HL-60 (cell line): Measurements from ENCODE around the gene HOXD11.

Experiments used
- DNase-seq, 2 experiments: peaks; one replicate each; pipeline ENCODE4 v3.0.0-alpha.2; 2010 to 2020; ENCODE audit warnings: low read depth in 1 of 2, low spot score in 1 of 2
- H3K27ac ChIP-seq: fragments of 250-450 bp; sonication (Bioruptor Pico); replicated peaks from 2 replicates; pipeline ENCODE4 v1.5.1; 2020; ENCODE audit warnings: mild to moderate bottlenecking, moderate library complexity
- H3K27me3 ChIP-seq: fragments of 250-450 bp; sonication (Bioruptor Pico); 2 replicates; pipeline ENCODE4 v1.5.1; 2021; ENCODE audit warnings: mild to moderate bottlenecking, moderate library complexity; ENCODE audit not compliant: insufficient read depth, poor library complexity, severe bottlenecking
- H3K4me3 ChIP-seq: replicated peaks from 2 replicates; pipeline ENCODE4 v1.5.1; 2011; ENCODE audit warnings: mild to moderate bottlenecking, control low read depth, low read length; ENCODE audit not compliant: insufficient read depth
- GABPA ChIP-seq: IDR thresholded peaks from 2 replicates; pipeline ENCODE4 v1.6.1; 2012; ENCODE audit warnings: low read depth
- POLR2AphosphoS5 ChIP-seq: IDR thresholded peaks from 2 replicates; pipeline ENCODE4 v1.6.1; 2012; ENCODE audit warnings: low read depth
- SPI1 ChIP-seq: IDR thresholded peaks from 2 replicates; pipeline ENCODE4 v1.6.1; 2012; ENCODE audit warnings: low read depth, mild to moderate bottlenecking, borderline replicate concordance
- TF ChIP-seq, protein P1 (sequence below): IDR thresholded peaks from 2 replicates; pipeline ENCODE4 v1.6.1; 2012; ENCODE audit warnings: low read depth; ENCODE audit not compliant: insufficient replicate concordance
- TF ChIP-seq, protein P2 (sequence below): IDR thresholded peaks from one replicate; pipeline ENCODE4 v1.5.1; 2011; ENCODE audit warnings: low read length, control low read depth, inconsistent platforms; ENCODE audit not compliant: insufficient read depth

HOXD11 gene

DNA sequence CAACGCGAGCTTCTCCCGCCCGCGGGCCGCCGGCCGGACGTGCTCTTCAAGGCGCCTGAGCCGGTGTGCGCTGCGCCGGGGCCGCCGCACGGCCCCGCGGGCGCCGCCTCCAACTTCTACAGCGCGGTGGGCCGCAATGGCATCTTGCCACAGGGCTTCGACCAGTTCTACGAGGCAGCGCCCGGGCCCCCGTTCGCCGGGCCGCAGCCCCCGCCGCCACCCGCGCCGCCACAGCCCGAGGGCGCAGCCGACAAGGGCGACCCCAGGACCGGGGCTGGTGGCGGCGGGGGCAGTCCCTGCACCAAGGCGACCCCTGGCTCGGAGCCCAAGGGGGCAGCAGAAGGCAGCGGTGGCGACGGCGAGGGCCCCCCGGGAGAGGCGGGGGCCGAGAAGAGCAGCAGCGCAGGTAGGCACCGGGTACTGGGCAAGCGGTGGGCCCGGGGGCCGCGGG is 676 bp downstream of the HOXD11 start:
- Histone ChIP-seq H3K27me3 (peaks cover 74% of the 10 kb centered on the region), H3K27ac (no peak overlapping the region), H3K4me3 (no peak overlapping the region)
- no peak for TF ChIP-seq GABPA
- no peak for TF ChIP-seq SPI1
- TF ChIP-seq, protein P1, sequence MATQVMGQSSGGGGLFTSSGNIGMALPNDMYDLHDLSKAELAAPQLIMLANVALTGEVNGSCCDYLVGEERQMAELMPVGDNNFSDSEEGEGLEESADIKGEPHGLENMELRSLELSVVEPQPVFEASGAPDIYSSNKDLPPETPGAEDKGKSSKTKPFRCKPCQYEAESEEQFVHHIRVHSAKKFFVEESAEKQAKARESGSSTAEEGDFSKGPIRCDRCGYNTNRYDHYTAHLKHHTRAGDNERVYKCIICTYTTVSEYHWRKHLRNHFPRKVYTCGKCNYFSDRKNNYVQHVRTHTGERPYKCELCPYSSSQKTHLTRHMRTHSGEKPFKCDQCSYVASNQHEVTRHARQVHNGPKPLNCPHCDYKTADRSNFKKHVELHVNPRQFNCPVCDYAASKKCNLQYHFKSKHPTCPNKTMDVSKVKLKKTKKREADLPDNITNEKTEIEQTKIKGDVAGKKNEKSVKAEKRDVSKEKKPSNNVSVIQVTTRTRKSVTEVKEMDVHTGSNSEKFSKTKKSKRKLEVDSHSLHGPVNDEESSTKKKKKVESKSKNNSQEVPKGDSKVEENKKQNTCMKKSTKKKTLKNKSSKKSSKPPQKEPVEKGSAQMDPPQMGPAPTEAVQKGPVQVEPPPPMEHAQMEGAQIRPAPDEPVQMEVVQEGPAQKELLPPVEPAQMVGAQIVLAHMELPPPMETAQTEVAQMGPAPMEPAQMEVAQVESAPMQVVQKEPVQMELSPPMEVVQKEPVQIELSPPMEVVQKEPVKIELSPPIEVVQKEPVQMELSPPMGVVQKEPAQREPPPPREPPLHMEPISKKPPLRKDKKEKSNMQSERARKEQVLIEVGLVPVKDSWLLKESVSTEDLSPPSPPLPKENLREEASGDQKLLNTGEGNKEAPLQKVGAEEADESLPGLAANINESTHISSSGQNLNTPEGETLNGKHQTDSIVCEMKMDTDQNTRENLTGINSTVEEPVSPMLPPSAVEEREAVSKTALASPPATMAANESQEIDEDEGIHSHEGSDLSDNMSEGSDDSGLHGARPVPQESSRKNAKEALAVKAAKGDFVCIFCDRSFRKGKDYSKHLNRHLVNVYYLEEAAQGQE, result no peak
- TF ChIP-seq, protein P2, sequence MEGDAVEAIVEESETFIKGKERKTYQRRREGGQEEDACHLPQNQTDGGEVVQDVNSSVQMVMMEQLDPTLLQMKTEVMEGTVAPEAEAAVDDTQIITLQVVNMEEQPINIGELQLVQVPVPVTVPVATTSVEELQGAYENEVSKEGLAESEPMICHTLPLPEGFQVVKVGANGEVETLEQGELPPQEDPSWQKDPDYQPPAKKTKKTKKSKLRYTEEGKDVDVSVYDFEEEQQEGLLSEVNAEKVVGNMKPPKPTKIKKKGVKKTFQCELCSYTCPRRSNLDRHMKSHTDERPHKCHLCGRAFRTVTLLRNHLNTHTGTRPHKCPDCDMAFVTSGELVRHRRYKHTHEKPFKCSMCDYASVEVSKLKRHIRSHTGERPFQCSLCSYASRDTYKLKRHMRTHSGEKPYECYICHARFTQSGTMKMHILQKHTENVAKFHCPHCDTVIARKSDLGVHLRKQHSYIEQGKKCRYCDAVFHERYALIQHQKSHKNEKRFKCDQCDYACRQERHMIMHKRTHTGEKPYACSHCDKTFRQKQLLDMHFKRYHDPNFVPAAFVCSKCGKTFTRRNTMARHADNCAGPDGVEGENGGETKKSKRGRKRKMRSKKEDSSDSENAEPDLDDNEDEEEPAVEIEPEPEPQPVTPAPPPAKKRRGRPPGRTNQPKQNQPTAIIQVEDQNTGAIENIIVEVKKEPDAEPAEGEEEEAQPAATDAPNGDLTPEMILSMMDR, result no peak
- no peak for TF ChIP-seq POLR2AphosphoS5
- DNase-seq, result no peak

DNA sequence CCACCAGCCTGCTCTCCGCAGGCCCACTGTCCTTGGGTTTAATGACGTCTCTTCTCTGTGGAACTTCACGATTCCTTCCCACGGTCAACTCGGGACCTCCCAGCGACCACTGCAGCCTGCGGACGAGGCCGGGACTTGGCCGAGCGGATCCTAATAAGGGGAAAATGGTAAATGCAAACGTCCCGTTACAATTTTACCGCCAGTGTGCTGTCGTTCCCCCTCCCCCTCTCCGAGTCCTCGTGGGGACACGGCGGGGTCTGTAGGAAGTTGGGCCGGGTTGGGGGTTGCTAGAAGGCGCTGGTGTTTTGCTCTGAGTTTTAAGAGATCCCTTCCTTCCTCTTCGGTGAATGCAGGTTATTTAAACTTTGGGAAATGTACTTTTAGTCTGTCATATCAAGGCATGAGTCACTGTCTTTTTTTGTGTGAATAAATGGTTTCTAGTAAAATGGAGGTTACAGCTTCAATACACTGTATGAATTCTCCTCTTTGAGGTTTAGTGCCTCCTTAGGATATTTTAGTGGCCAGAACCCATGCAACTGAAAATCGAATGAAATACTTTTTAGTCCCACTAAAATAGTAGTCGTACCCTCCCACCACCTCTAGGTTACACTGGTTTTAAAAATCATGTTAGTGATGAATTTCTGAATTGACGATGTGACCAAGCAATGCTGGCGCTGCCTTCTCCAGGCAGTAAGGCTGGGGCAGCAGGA is 2.3 kb downstream of the HOXD11 start:
- no peak for TF ChIP-seq GABPA
- TF ChIP-seq, protein P1, result no peak
- TF ChIP-seq, protein P2, result no peak
- TF ChIP-seq SPI1, result no peak
- TF ChIP-seq POLR2AphosphoS5, result no peak
- Histone ChIP-seq H3K27ac (no peak overlapping the region), H3K4me3 (no peak overlapping the region), H3K27me3 (peaks cover 74% of the 10 kb centered on the region)
- DNase-seq, result no peak

DNA sequence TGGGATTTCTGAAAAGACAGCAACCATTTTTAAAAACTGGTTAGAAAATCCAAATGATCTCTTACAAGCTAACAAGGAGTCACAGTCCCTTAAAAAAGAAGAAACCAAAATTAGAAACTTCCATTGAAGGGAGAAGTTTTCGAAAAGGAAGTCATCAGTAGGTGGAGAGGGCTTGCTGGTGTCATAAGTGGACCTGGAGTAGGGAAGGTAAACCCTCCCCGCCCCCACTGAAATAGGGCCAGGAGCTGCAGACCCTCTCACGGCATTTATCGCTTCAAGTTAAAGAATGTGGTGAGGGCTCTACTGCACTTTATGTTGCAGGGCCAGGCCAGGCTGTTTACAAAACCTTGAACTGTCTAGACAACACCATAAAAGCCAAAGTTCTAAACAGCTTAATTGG is 2.9 kb downstream of the HOXD11 start:
- TF ChIP-seq, protein P2, result no peak
- no peak for TF ChIP-seq GABPA
- no peak for TF ChIP-seq POLR2AphosphoS5
- no peak for TF ChIP-seq SPI1
- TF ChIP-seq, protein P1, result no peak
- Histone ChIP-seq H3K27ac (no peak overlapping the region), H3K27me3 (peaks cover 74% of the 10 kb centered on the region), H3K4me3 (no peak overlapping the region)
- no peak for DNase-seq
